ENCODE results near the gene EFHD1. TPM values are rescaled to one million over a fixed set of nuclear protein-coding genes. Genes with fewer than 3 reads are reported as not detected.

EFHD1 gene
- total and polyA plus RNA-seq, 9 of the 15 experiments (the other 6 are each of a cell fraction or from before 2014, with no cell fraction given), result 0.66 to 9.1 (median 2.0) TPM

GRCh38 chr2:232646726-232647125, 13.3 kb downstream of the EFHD1 start (continued):
- TF ChIP-seq ARNT (IDR thresholded peaks at IDR 0.05), result no peak

GRCh38 chr2:232647261-232647660, 13.9 kb downstream of the EFHD1 start:
- Histone ChIP-seq H3K9ac (ENCODE audit: insufficient read depth in 1 of 2, low read depth in 2 of 2, low read length in 2 of 2) (peak overlapping the region in 1 of 2 experiments; percentile 9; a peak in 1 of 4 replicates), H2AFZ (ENCODE audit: low read depth, low read length) (no peak overlapping the region), H3K27ac (ENCODE audit: extremely low read depth, low read depth, low read length) (no peak overlapping the region), H3K4me3 (no peak overlapping the region), H4K20me1 (replicated peaks; ENCODE audit: control insufficient read depth, insufficient read depth, low read length) (no peaks in the 10 kb centered on the region), H3K9me1 (ENCODE audit: control insufficient read depth, insufficient read depth, low read length) (no peaks in the 10 kb centered on the region), H3K27me3 (ENCODE audit: control insufficient read depth in 2 of 2, insufficient read depth in 2 of 2, low read length in 2 of 2) (peaks cover 0 to 37% of the 10 kb centered on the region in 2 experiments; a peak in 2 of 5 replicates), H3K36me3 (ENCODE audit: control insufficient read depth, insufficient read depth, low read length) (no peaks in the 10 kb centered on the region), H3K79me2 (ENCODE audit: control insufficient read depth, insufficient read depth, low read length) (no peaks in the 10 kb centered on the region), H3K4me1 (replicated peaks in 1 of 2; ENCODE audit: control insufficient read depth in 2 of 2, insufficient read depth in 2 of 2, low read length in 2 of 2) (no peaks in the 10 kb centered on the region; a peak in 1 of 5 replicates), H3K9me3 (replicated peaks; ENCODE audit: control insufficient read depth, insufficient read depth, low read depth, low read length) (no peaks in the 10 kb centered on the region), H3K4me2 (ENCODE audit: insufficient read depth, low read length) (no peak overlapping the region)
- no TSS peak for BruUV-seq (replicated peaks)
- ChIA-PET POLR2A (no interaction called here), CTCF (ENCODE audit: low intra/inter-chr PET ratio) (no interaction called here)
- FAIRE-seq (no peak), ATAC-seq (no peak), DNase-seq (ENCODE audit: extremely low read depth in 1 of 4, low spot score in 3 of 4) (no peak)
- intact Hi-C loops (cut with micrococcal nuclease) (no loop called here), in situ Hi-C loops (cut with MboI) (no loop called here)
- WGBS (ENCODE audit: insufficient coverage, low coverage, missing lambda C conversion rate), result 0% methylated on average over 1 of the region's 8 CpGs
- TF ChIP-seq ETV1 (tag; conservative IDR thresholded peaks at IDR 0.05; ENCODE audit: low read depth), result no peak
- TF ChIP-seq BCOR (IDR thresholded peaks at IDR 0.05), result no peak
- TF ChIP-seq USF2 (CRISPR knock-in tag; IDR thresholded peaks at IDR 0.05), result no peak
- no peak for TF ChIP-seq ARID2 (IDR thresholded peaks at IDR 0.05)
- TF ChIP-seq ZNF408 (CRISPR knock-in tag; IDR thresholded peaks at IDR 0.05; ENCODE audit: low read depth), result no peak
- no peak for TF ChIP-seq DIDO1 (tag; IDR thresholded peaks at IDR 0.05; ENCODE audit: low read depth)
- no peak for TF ChIP-seq TEAD2 (tag; IDR thresholded peaks at IDR 0.05)
- TF ChIP-seq ZNF717 (CRISPR knock-in tag; IDR thresholded peaks at IDR 0.05), result no peak
- no peak for TF ChIP-seq ARID1B (IDR thresholded peaks at IDR 0.05)
- no peak for TF ChIP-seq ELF2 (CRISPR knock-in tag; IDR thresholded peaks at IDR 0.05)
- no peak for TF ChIP-seq ETS2 (tag; IDR thresholded peaks at IDR 0.05; ENCODE audit: borderline replicate concordance, poor library complexity, severe bottlenecking)
- no peak for TF ChIP-seq ZNF134 (CRISPR knock-in tag; conservative IDR thresholded peaks at IDR 0.05)
- TF ChIP-seq NBN (IDR thresholded peaks at IDR 0.05; ENCODE audit: low read depth), result no peak
- no peak for TF ChIP-seq ZNF133 (CRISPR knock-in tag; IDR thresholded peaks at IDR 0.05)
- TF ChIP-seq TRIM25 (IDR thresholded peaks at IDR 0.05; ENCODE audit: borderline replicate concordance), result no peak
- no peak for TF ChIP-seq MYC (IDR thresholded peaks at IDR 0.05; ENCODE audit: low read depth, low read length)
- TF ChIP-seq MYC (CRISPR knock-in tag; IDR thresholded peaks at IDR 0.05; ENCODE audit: borderline replicate concordance, low read depth), result no peak
- TF ChIP-seq MECOM (CRISPR knock-in tag; IDR thresholded peaks at IDR 0.05), result no peak
- no peak for TF ChIP-seq ZNF512 (tag; IDR thresholded peaks at IDR 0.05)
- no peak for TF ChIP-seq NFE2 (IDR thresholded peaks at IDR 0.05; ENCODE audit: low read depth)

Measured in K562 (cell line).